ENCODE data around the gene GABRA5.

- TF ChIP-seq EZH2 (IDR thresholded peaks at IDR 0.05; ENCODE audit: insufficient read depth, poor library complexity, severe bottlenecking) (no peak), EZH2phosphoT487 (IDR thresholded peaks at IDR 0.05; ENCODE audit: insufficient read depth, low read depth) (no peak)
Measured at GRCh38 chr15:26877831-26878230, 11.0 kb downstream of the GABRA5 start.

Measured in GM23248 (cell line).